ENCODE results near the gene CCDC134.

Gene CCDC134

DNA sequence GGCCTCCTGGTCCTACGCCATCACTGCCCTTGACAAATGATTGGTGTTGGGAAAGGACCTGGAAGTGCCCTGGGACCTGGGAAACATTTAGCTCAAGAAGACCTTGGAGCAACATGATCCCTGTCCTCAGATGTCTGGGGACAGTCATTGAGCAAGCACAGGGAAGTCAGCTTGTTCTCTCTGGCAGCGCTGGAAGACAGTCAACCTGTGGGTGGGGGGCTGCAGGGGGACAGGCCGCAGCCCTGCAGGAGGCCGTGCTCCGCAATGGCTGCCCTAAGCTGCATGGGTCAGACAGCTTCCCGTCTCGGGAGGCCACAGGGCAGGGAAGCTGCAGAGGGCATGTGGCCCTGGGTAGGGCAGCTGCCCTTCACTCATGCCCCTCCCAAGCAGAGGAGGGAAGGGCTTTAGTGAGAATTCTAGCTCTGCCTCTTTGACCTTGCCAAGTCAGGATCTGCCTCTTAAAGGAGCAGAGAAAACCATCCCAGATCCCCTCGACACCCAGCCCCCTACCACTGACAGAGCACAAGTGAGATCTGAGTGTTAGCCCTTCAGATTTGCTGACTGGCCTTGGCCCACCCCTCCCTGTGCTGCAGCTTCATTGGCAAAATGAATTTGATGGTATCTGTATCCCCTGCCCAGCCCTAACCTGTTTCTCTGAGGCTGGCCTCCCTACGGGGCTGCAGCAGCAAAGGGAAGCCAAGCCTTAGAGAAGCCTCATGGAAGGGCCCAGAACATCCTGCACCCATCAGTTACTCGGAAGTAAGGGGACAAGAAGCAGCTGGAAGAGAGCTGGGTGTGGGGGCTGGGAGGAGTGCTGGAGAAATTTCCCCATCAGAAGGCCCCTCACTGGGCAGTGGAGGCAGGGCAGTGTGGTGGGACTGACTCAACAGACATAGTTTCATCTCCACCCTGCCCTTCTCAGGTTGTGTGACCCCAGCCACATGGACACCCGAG is 26.2 kb downstream of the CCDC134 start:
- Histone ChIP-seq H3K27ac (peak overlapping the region; percentile 81), H3K27me3 (ENCODE audit: control insufficient read depth, insufficient read depth, low read length) (no peaks in the 10 kb centered on the region), H3K9ac (no peak overlapping the region), H3K36me3 (ENCODE audit: control insufficient read depth, insufficient read depth, low read length) (no peaks in the 10 kb centered on the region), H2AFZ (peak overlapping the region; percentile 73), H3K4me1 (peaks cover 24% of the 10 kb centered on the region), H3K79me2 (no peaks in the 10 kb centered on the region), H3K4me3 (ENCODE audit: low read depth, low read length) (peak overlapping the region; percentile 8), H3K4me2 (ENCODE audit: low read length) (peak overlapping the region; percentile 52), H3K9me3 (ENCODE audit: control insufficient read depth, low read length) (no peaks in the 10 kb centered on the region)
- TF ChIP-seq, protein P1, sequence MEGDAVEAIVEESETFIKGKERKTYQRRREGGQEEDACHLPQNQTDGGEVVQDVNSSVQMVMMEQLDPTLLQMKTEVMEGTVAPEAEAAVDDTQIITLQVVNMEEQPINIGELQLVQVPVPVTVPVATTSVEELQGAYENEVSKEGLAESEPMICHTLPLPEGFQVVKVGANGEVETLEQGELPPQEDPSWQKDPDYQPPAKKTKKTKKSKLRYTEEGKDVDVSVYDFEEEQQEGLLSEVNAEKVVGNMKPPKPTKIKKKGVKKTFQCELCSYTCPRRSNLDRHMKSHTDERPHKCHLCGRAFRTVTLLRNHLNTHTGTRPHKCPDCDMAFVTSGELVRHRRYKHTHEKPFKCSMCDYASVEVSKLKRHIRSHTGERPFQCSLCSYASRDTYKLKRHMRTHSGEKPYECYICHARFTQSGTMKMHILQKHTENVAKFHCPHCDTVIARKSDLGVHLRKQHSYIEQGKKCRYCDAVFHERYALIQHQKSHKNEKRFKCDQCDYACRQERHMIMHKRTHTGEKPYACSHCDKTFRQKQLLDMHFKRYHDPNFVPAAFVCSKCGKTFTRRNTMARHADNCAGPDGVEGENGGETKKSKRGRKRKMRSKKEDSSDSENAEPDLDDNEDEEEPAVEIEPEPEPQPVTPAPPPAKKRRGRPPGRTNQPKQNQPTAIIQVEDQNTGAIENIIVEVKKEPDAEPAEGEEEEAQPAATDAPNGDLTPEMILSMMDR (IDR thresholded peaks at IDR 0.05) = no peak

DNA sequence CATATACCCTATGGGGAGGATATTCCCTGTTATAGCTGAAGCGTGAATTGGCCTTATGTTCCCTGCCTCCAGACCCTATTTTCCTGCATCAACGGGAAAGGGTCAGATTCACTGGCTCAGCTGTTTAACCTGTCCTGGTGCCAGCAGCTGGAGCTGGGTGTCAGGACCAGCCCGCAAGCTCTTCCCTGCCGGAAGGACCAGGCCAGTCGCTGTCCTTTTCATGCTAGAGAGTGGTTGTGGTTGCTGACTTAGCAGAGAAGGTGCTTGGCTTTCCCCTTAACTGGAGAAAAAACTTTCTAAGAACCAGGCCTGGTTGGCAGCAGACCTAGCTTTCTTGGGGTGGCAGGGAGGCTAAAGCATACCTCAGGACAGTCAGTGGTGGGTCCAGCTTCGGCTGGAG is 27.2 kb downstream of the CCDC134 start:
- Histone ChIP-seq H3K9ac (no peak overlapping the region), H2AFZ (peak overlapping the region; percentile 46), H3K27me3 (ENCODE audit: control insufficient read depth, insufficient read depth, low read length) (no peaks in the 10 kb centered on the region), H3K4me1 (peaks cover 24% of the 10 kb centered on the region), H3K4me2 (ENCODE audit: low read length) (peak overlapping the region; percentile 52), H3K27ac (peak overlapping the region; percentile 81), H3K79me2 (no peaks in the 10 kb centered on the region), H3K9me3 (ENCODE audit: control insufficient read depth, low read length) (no peaks in the 10 kb centered on the region), H3K4me3 (ENCODE audit: low read depth, low read length) (no peak overlapping the region), H3K36me3 (ENCODE audit: control insufficient read depth, insufficient read depth, low read length) (no peaks in the 10 kb centered on the region)
- TF ChIP-seq, protein P1 (IDR thresholded peaks at IDR 0.05) = no peak

DNA sequence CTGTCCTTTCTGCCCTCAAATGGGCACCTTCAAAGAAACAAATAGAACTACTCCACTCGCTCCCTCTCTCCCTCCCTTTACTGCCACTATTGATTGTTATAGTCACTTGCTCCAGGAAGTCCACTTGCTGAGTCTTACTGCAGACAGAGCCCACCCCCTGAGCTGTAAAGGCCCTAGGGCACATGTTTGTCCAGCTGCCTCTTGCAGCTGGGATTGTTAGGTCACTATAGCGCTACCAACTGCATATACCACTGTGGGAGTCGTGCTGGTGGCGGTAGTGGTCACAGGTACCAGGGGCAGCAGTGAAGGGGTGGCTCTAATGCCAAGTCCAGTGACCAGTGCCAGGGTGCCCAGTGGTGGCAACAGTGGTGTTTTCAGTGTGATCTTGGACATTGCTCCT is 28.0 kb downstream of the CCDC134 start:
- Histone ChIP-seq H3K79me2 (no peaks in the 10 kb centered on the region), H2AFZ (no peak overlapping the region), H3K4me2 (ENCODE audit: low read length) (peak overlapping the region; percentile 52), H3K27me3 (ENCODE audit: control insufficient read depth, insufficient read depth, low read length) (no peaks in the 10 kb centered on the region), H3K27ac (peak overlapping the region; percentile 81), H3K9me3 (ENCODE audit: control insufficient read depth, low read length) (no peaks in the 10 kb centered on the region), H3K36me3 (ENCODE audit: control insufficient read depth, insufficient read depth, low read length) (no peaks in the 10 kb centered on the region), H3K4me1 (peaks cover 24% of the 10 kb centered on the region), H3K4me3 (ENCODE audit: low read depth, low read length) (no peak overlapping the region), H3K9ac (no peak overlapping the region)
- TF ChIP-seq, protein P1 (IDR thresholded peaks at IDR 0.05) = no peak

DNA sequence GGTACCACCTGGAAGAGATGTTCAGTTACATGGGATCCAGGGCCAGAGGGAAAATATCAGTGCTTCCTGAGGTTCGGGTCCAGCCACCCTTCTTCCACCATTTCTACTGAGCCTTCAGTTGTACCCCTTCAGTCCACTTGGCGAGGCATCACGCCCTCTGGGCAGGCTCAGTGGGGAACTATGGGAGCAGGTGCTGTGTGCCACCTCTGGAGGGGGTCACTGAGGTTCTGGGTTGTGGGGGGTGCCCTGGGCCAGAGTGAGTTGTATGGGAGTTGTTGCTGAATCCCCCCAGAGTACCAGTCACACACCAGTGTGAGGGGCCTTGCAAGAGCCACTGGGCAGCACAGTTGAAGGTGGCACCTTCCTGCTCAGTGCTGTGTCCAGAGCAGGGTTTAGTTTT is 29.7 kb downstream of the CCDC134 start:
- Histone ChIP-seq H2AFZ (no peak overlapping the region), H3K4me1 (peaks cover 24% of the 10 kb centered on the region), H3K4me3 (ENCODE audit: low read depth, low read length) (no peak overlapping the region), H3K4me2 (ENCODE audit: low read length) (no peak overlapping the region), H3K27ac (no peak overlapping the region), H3K9me3 (ENCODE audit: control insufficient read depth, low read length) (no peaks in the 10 kb centered on the region), H3K36me3 (ENCODE audit: control insufficient read depth, insufficient read depth, low read length) (no peaks in the 10 kb centered on the region), H3K79me2 (no peaks in the 10 kb centered on the region), H3K27me3 (ENCODE audit: control insufficient read depth, insufficient read depth, low read length) (no peaks in the 10 kb centered on the region), H3K9ac (no peak overlapping the region)
- TF ChIP-seq, protein P1 (IDR thresholded peaks at IDR 0.05) = no peak
